IMR-90 (cell line): ENCODE data around the gene ASB13. TPM values are rescaled to one million over a fixed set of nuclear protein-coding genes. Genes with fewer than 3 reads are reported as not detected.

Experiments used
- CTCF ChIP-seq: conservative IDR thresholded peaks from 2 replicates; pipeline ENCODE4 v1.5.1; 2012; ENCODE audit warnings: mild to moderate bottlenecking, low read depth, low read length, improper control_type of control experiment
- polyA plus RNA-seq, 3 experiments: library from polyadenylated mRNA; depleted of rRNA; stranded (reverse); fragments of >200 nt; gene quantifications; 2 replicates each; pipeline ENCODE4 v1.2.3, GENCODE V29; 2012; ENCODE audit warnings: low replicate concordance in 1 of 3
- total RNA-seq: library from RNA; depleted of rRNA; stranded (reverse); fragments of >200 nt; gene quantifications from 2 replicates; pipeline ENCODE4 v1.2.3, GENCODE V29; 2012

ASB13 gene
- total and polyA plus RNA-seq, 2 of the 4 experiments (the other 2 are of a cell fraction) = 4.6 to 6.3 TPM

DNA sequence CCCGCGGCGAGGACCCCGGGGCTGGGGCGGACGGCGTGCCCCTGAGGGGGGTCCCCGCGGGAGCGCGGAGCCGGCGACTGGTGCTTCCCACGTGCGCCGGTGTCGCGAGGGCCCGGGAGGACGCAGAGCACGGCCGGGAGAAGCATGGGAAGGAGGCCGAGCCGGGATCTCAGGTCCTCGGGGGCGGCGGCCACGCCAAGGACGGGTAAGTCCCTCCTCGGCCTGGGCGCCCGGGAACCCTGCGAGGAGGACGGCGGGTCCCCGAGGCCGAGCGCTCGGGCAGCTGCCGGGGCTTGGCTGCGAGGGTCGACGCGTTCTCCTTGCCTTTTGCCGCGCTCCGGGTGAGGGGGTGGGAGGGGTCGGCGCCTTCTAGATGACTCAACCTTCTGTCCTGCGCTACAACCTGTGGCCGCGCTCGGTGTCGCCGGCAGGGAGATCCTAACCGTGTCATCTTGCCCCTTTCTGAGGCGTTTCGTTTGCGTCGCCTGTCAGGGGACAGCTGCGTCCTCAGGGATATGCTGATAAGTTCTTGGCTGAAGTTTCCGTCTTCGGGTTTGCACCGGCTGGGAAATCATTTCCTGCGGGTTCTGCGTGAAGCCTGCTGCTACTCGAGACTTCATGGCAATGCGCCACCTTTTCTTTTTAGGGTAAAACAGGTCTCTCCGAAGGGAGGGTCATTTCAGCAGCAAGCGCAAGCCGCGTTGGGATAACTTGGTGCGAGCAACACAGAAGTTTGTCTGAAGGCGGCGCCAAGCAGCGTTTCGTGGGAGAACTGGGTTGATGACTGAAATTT lies 18.8 kb upstream of the ASB13 start (continued):
- peak; percentile 54 for TF ChIP-seq CTCF
